Fibroblast of mammary gland (primary cell): ENCODE data around the gene WDR72.
A peak's percentile ranks its signal among the peaks of the same experiment; 100 is the strongest.

Source experiments
- DNase-seq: peaks from one replicate; pipeline ENCODE4 v3.0.0-alpha.2; 2010; ENCODE audit warnings: low read depth
- H3K4me3 ChIP-seq: 2 replicates; pipeline ENCODE4 v1.5.1; 2011; ENCODE audit warnings: low read depth, mild to moderate bottlenecking, low read length, moderate library complexity; ENCODE audit not compliant: control insufficient read depth
- TF ChIP-seq, protein P1 (sequence below): conservative IDR thresholded peaks from 2 replicates; pipeline ENCODE4 v1.5.1; 2011; ENCODE audit warnings: low read depth, low read length, inconsistent platforms; ENCODE audit not compliant: control insufficient read depth, insufficient read depth

The WDR72 gene

DNA sequence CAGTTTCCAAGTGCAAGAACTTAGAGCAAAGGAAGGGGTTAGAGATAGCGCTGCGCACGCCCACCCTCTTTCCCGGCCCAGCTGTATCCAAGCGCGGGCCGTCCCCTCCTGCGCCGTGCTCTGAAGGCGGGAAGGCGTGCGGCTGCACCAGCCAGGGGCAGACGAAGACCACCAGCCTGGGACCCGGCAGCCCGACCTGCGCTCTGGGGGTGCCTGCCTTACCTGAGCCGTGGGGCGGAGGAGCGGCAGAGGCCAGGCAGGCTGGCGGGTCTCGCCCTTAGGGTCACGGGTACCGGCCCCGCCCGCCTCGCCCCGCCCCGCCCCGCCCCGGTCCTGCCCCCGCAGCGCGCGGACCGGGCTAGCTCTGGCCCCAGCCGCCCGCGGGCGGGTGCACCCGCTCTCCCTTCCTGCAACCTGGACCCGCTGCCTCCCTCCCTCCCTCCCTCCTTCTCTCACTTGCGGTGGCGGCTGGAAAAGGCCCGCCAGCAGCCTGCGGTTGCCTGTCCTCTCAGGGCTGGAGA is at the start of gene WDR72:
Gene WDR72, minus strand, starts transcription at position 253 of the 521 bp plus-strand sequence. CDS start 26,514 bp downstream, outside the sequence.
- H3K4me3 ChIP-seq: no peak within 1 kb of the TSS
- TF ChIP-seq, protein P1, sequence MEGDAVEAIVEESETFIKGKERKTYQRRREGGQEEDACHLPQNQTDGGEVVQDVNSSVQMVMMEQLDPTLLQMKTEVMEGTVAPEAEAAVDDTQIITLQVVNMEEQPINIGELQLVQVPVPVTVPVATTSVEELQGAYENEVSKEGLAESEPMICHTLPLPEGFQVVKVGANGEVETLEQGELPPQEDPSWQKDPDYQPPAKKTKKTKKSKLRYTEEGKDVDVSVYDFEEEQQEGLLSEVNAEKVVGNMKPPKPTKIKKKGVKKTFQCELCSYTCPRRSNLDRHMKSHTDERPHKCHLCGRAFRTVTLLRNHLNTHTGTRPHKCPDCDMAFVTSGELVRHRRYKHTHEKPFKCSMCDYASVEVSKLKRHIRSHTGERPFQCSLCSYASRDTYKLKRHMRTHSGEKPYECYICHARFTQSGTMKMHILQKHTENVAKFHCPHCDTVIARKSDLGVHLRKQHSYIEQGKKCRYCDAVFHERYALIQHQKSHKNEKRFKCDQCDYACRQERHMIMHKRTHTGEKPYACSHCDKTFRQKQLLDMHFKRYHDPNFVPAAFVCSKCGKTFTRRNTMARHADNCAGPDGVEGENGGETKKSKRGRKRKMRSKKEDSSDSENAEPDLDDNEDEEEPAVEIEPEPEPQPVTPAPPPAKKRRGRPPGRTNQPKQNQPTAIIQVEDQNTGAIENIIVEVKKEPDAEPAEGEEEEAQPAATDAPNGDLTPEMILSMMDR: no peak
- no peak for DNase-seq

DNA sequence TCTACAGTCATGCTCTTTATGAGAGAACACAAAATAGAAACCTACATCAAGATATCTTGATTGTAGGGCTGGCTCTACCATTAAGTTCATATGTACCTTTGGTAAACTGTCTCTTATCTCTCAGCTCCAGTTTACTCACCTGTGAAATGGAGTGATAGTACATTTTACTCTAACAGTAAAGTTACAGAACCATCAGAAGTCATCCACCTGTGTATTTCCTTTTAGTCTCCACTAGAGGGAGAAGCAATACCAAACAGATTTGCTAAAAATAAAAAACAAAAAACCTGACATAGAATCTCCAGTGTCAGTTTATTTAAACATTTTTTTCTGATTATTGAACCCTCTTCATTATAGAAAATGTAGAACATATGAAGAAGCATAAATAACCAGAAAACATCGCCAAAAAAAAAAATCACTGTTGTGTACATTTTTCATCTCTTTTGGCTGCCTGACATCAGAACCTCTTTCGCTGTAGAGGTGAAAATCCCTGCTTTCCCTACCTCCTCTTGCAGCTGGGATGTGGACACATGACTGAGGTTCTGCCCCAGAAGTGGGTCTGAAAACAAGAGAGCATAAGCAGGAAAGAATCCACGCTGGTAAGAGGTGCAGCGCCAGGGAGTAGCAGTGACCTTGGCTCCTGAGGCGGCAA is 48.7 kb upstream of the WDR72 start:
- DNase-seq: peak; percentile 7
- no peak overlapping the region for H3K4me3 ChIP-seq
- TF ChIP-seq, protein P1: peak; percentile 60

GRCh38 chr15:53807501-53807900 is 48.0 kb upstream of the WDR72 start:
- TF ChIP-seq, protein P1: no peak
- DNase-seq: no peak
- no peak overlapping the region for H3K4me3 ChIP-seq

DNA sequence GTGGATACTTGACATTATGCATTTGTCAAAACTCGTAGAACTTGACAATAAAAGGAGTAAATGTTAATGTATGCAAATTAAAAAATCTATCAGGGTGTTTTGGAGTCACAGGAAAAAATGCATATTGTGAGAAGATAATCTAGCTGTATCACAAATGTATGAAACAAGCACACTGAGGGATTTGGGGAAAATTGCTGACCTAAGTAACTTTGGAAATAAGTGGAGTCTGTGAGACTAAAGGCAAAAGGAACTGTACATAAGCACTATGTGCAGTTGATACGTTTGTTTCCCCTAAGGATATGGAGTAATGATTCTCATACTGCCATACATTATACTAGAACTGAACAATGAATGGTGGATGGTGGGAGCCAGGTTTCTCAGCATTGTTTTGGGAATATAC is 43.2 kb upstream of the WDR72 start:
- TF ChIP-seq, protein P1: no peak
- DNase-seq: no peak
- no peak overlapping the region for H3K4me3 ChIP-seq

DNA sequence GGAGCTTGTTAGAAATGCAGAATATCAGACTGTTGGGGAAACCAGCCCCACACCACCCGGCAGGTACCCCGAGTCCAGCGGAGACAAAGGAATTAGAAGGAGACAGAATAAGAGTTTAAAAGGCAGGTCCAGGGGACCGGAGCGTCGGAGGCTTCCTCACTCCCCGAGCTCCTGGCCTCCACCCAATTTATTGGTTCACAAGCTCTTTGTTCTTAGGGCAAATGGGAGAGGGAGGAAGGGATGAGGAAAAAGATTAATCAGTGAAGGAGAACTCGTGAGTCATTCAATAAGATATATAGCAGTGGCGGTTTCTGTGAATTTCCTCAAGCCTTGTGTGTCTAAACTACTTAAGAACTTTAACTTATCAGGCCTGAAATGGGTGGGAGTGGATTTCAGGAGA is 32.1 kb upstream of the WDR72 start:
- DNase-seq: no peak
- TF ChIP-seq, protein P1: no peak
- H3K4me3 ChIP-seq: no peak overlapping the region

GRCh38 chr15:53789654-53790375 is 30.4 kb upstream of the WDR72 start:
- no peak for DNase-seq
- H3K4me3 ChIP-seq: no peak overlapping the region

More at GRCh38 chr15:53789654-53790375, 30.4 kb upstream of the WDR72 start:
- TF ChIP-seq, protein P1: no peak
